NCI-H82 treated with DMSO at 0.1 percent for 48 hours (cell line): Measurements from ENCODE around the gene LMBR1.
"Not testable (repeated sequence)": the region's sequence is repeated elsewhere in the genome, so short reads cannot be mapped to it uniquely, and the experiment has no call there.

Experiments used
- DNase-seq: peaks from one replicate; lab custom pipeline; 2025; ENCODE audit not compliant: unreplicated experiment; lab: John Stamatoyannopoulos, UW

LMBR1 gene

DNA sequence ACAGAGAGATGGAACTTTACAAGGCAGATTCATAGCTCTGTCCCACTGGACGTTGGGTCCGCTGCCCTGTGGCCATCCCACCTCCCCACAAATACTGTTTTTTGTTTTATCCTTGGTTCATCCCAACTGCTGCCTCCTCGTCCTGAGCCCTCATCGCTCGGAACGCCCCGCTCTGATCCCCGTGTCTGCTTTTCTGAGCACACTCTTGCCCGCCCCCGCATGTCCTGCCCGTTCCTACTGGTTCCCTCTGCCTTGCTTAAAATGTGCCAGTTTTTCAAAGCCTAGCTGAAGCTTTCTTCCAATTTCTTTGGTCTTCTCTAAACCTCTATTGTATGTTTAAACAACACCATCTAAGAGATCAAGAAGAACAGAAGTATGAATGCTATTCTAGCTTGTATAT lies 233.0 kb downstream of the LMBR1 start:
- DNase-seq = no peak

- DNase-seq = no peak
Observed at GRCh38 chr7:156659203-156659602, 233.8 kb downstream of the LMBR1 start.

DNA sequence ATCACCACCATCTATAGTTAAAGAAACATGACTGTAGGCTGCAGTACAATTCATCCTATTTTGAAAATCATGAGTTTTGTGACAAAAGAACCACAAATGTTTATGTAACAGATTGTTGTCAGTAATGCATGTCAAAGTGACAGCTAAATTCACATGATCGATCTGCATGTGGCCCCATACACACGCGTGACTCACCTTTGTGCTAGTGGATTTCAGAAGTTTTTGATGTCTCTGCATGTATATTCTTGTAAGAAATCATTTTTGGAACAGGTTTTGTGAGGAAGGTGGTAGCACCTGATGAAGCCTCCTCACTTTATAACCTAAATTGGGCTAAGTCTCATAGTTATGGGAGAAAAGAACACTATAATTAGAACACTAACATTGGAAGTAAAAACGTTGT lies 235.3 kb downstream of the LMBR1 start:
- DNase-seq = no peak

GRCh38 chr7:156656598-156656997 lies 236.4 kb downstream of the LMBR1 start:
- DNase-seq = no peak

DNA sequence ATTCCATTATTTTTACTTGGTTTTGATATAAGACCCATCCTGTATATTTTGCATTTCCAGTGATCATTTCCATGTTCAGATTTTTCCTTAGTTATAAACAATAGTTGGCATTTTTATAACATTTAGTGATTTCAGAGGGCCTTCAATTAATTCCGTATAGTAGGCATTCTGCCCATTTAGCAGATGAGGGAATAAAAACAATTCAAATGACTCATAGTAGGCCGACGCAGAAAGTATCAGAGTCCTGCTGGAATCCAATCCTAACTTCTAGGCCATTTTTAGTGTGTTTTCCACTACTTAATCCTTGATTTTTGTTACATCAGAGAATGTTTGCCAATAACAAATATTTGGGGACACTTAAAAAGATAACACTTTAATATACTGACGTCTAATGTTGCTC lies 237.0 kb downstream of the LMBR1 start:
- DNase-seq = no peak

DNA sequence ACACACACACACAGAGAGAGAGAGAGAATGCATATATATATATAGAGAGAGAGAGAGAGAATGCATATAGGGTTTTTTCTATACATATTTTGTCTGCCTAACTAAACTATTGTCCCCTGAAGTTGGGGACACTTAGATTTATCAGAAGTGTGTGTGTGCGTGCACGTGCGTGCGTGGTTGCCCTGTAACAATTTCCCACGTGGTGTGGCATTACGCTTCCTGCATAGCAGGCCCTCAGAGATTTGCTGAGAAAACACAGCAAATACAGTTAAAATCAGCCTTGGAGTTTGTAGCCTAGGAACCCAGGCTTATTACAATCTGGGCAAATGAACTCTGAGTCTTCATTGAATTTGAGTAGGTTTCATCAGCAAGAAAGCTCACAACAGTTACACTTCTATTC lies 237.7 kb downstream of the LMBR1 start:
- DNase-seq = no peak

- DNase-seq = no peak
Observed at GRCh38 chr7:156654511-156655234, 238.3 kb downstream of the LMBR1 start.

GRCh38 chr7:156652886-156653568 lies 240.0 kb downstream of the LMBR1 start:
- DNase-seq = no peak

DNA sequence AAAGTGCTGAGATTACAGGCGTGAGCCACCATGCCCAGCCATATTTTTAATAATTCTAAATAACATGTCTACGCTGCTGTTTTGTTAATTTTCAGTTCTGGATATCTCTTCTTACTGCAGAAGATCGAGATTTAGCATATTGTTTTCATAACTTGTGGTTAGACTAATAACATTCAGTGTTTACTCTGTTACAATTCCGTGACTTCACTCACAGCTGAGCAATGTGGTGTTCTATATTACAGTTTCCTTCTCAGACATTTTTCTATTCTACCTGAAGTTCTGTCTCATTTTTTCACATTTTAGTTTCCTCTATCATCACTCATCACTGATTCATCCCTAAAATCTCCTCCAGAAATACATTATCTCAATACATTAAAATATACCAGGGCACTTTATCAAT lies 241.5 kb downstream of the LMBR1 start:
- DNase-seq = no peak

DNA sequence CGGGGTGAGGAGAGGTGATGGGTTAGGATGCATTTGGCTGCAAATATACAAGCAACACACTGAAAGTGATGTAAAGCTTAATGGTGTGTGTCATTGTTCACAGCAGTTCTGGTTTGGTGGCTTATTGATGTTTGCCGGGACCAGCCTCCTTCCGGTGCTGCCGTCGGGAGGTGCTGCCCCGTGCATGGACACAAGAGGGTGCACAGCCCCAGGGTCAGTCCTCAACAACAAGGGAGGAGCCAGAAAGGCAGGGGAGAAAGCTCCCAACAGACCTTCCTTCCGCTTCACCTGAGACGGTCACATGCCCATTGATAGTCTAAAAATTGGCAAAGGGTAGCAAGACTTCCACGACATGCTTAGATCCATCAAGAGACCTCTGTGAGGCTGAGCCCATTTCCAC lies 242.9 kb downstream of the LMBR1 start:
- DNase-seq = no peak

GRCh38 chr7:156647330-156647729 lies 245.7 kb downstream of the LMBR1 start:
- DNase-seq = not testable (repeated sequence)

GRCh38 chr7:156642306-156643045 lies 250.5 kb downstream of the LMBR1 start:
- DNase-seq = no peak

- no peak for DNase-seq
Observed at GRCh38 chr7:156640949-156641485, 252.0 kb downstream of the LMBR1 start.

DNA sequence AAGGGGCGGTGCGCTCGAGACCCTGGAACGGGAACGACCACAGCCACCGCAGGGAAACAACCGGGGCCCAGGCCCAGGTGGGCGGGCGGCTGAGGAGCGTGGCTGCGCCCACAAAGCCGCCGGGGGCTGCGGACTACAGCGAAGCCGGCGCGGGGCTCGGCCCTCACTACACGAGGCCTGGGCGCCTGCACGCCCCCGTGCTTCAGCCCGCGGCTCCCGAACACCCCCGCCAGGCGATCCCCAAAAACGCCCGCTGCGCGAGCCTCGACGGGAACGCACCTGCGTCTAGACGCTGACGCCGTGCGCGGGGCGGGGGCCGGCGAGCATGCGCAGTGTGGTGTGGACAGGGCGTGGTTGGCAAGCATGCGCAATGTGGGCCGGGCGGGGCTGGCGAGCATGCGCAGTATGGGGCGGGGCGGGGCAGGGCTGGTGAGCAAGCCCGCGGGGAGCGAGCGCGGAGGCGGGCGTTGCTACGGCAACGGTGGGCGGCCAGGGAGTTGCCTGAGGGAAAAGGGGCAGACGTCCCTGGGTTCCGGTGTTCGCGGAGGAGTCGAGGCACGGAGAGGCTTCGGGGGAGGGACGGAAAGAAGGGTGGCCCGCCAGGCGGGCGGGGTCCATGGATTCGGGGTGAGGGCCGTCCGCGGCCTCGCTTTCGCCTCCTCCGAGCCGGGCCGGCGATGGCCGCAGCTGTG lies 252.6 kb downstream of the LMBR1 start, which contains the start of gene RNF32:
Gene RNF32, plus strand, starts transcription at position 518 of the 692 bp plus-strand sequence. CDS start 3,104 bp downstream, outside the sequence.
- DNase-seq = peak; percentile 51

DNA sequence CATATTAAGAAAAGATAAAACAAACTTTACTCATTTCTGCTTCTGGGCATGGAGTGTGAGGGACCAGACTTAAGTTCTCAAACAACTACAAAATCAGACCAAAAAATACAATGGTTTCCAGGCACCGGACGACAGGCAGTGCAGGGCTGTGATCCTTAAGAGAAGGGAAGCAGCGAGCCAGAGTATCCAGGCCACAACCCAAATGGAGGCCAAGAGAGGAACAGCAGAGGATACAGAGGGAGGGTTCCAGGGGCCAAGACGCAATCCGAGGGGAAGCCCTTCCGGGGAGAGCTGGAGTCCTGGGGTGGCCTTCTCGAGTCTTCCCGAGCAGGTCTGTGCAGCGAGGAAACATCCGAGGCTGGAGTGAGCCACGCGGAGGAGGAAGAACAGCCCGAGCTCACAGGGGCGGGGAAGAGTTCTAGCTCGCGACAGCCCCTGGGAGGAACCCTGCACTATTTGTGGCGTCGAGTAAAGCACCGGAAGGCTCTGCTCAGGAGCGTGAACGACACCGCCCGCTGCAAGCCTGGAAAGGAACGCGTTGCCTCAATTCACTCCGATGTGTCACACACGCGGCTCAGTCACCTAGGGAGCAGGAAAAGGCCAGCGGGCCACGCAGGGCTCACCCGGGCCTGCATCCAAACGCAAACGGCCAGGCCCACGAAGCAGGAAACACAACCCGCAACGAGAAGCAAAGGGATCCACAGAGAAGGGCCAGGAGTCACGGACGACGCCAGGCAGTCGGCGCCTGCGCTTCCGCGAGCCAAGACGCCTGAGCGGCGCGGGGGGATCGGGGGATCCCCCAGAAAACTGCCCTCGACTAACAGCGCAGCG lies 253.3 kb downstream of the LMBR1 start:
- DNase-seq = no peak

GRCh38 chr7:156638443-156639077 lies 254.4 kb downstream of the LMBR1 start:
- no peak for DNase-seq

DNA sequence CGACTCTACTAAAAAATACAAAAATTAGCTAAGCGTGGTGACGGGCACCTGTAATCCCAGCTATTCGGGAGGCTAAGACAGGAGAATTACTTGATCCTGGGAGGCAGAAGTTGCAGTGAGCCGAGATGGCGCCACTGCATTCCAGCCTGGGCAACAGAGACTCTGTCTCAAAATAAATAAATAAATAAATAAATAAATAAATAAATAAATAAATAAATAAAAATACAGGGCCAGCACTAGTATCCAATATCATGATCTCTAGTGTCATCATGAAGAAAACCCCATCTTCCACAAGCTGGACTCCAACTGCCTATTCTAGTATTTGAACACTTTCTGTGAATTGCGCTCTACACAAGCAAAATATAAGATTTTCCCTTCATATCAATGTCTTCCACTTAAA lies 255.9 kb downstream of the LMBR1 start:
- DNase-seq = not testable (repeated sequence)

- no peak for DNase-seq
Observed at GRCh38 chr7:156635529-156636385, 257.2 kb downstream of the LMBR1 start.

GRCh38 chr7:156634117-156634516 lies 258.9 kb downstream of the LMBR1 start:
- DNase-seq = no peak
